ENCODE results near the gene AP3D1. TPM values are rescaled to one million over a fixed set of nuclear protein-coding genes. Genes with fewer than 3 reads are reported as not detected.

AP3D1 gene
- total and polyA plus RNA-seq, 2 donors (not counting 3 experiments of a cell fraction or from before 2014, with no cell fraction given), result 130 to 137 TPM

- H3K4me1 ChIP-seq (ENCODE audit: control insufficient read depth, extremely low read depth, insufficient read depth, low read length), result peaks cover 28% of the 10 kb centered on the region
- no peak for DNase-seq (ENCODE audit: low read depth, low spot score)
- no peak overlapping the region for H2AFZ ChIP-seq (ENCODE audit: low read depth, low read length)
- H3K79me2 ChIP-seq (ENCODE audit: control insufficient read depth, insufficient read depth, low read length), result no peaks in the 10 kb centered on the region
- H3K4me3 ChIP-seq (replicated peaks in 1 of 3; ENCODE audit: insufficient read depth in 1 of 3, low read depth in 1 of 3, low read length in 3 of 3), result no peak overlapping the region
- intact Hi-C loops (cut with micrococcal nuclease) (no loop called here), dilution Hi-C loops (cut with MboI; ENCODE audit: extremely low pct_ligation_motif_present, low sequenced_read_pairs) (no loop called here)
- TF ChIP-seq POLR2AphosphoS5 (IDR thresholded peaks at IDR 0.05; ENCODE audit: insufficient read depth, low read depth, low read length) (no peak), POLR2A (IDR thresholded peaks at IDR 0.05; ENCODE audit: low read depth, low read length) (no peak), MYC (IDR thresholded peaks at IDR 0.05; ENCODE audit: low read depth, low read length) (no peak), MAX (IDR thresholded peaks at IDR 0.05; ENCODE audit: insufficient read depth, insufficient read length) (no peak), GATA2 (IDR thresholded peaks at IDR 0.05; ENCODE audit: insufficient read depth, insufficient read length, low read depth, low read length) (no peak)
- H3K9ac ChIP-seq (replicated peaks; ENCODE audit: extremely low read depth, insufficient read depth, low read length), result no peak overlapping the region
- H3K9me1 ChIP-seq (replicated peaks; ENCODE audit: control insufficient read depth, extremely low read depth, insufficient read depth, low read length), result no peaks in the 10 kb centered on the region
- no TSS peak for BruUV-seq (replicated peaks)
- no peaks in the 10 kb centered on the region for H3K36me3 ChIP-seq (ENCODE audit: control insufficient read depth in 2 of 2, extremely low read depth in 1 of 2, insufficient read depth in 2 of 2, low read length in 2 of 2)
- no peaks in the 10 kb centered on the region for H3K9me3 ChIP-seq (replicated peaks; ENCODE audit: control insufficient read depth, insufficient read depth, low read length)
- FAIRE-seq, result no peak
- CTCF ChIA-PET, result no interaction called here
- no peak overlapping the region for H3K27ac ChIP-seq (ENCODE audit: insufficient read depth, low read depth, low read length)
- no peaks in the 10 kb centered on the region for H3K27me3 ChIP-seq (ENCODE audit: control insufficient read depth in 2 of 2, insufficient read depth in 2 of 2, low read length in 2 of 2)
- H3K4me2 ChIP-seq (ENCODE audit: insufficient read depth, low read length), result no peak overlapping the region
- no peaks in the 10 kb centered on the region for H4K20me1 ChIP-seq (replicated peaks; ENCODE audit: control insufficient read depth, extremely low read depth, insufficient read depth, low read length)
- POLR2A ChIA-PET, result no interaction called here
Observed at GRCh38 chr19:2057484-2058469, 93.6 kb downstream of the AP3D1 start.

- H3K9ac ChIP-seq (replicated peaks; ENCODE audit: extremely low read depth, insufficient read depth, low read length), result no peak overlapping the region
- H3K4me3 ChIP-seq (replicated peaks in 1 of 3; ENCODE audit: insufficient read depth in 1 of 3, low read depth in 1 of 3, low read length in 3 of 3), result no peak overlapping the region
- DNase-seq (ENCODE audit: low read depth, low spot score) (no peak), FAIRE-seq (no peak)
- intact Hi-C loops (cut with micrococcal nuclease) (no loop called here), dilution Hi-C loops (cut with MboI; ENCODE audit: extremely low pct_ligation_motif_present, low sequenced_read_pairs) (no loop called here)
- no peaks in the 10 kb centered on the region for H3K27me3 ChIP-seq (ENCODE audit: control insufficient read depth in 2 of 2, insufficient read depth in 2 of 2, low read length in 2 of 2)
- POLR2A ChIA-PET, result no interaction called here
- no peaks in the 10 kb centered on the region for H3K9me1 ChIP-seq (replicated peaks; ENCODE audit: control insufficient read depth, extremely low read depth, insufficient read depth, low read length)
- CTCF ChIA-PET, result interaction anchor here (1.2 kb wide), 1 partner anchor 13 kb away, joined by 6 read pairs; no protein-coding TSS in a partner anchor
- no peaks in the 10 kb centered on the region for H3K9me3 ChIP-seq (replicated peaks; ENCODE audit: control insufficient read depth, insufficient read depth, low read length)
- BruUV-seq (replicated peaks), result no TSS peak
- no peak overlapping the region for H3K4me2 ChIP-seq (ENCODE audit: insufficient read depth, low read length)
- H3K36me3 ChIP-seq (ENCODE audit: control insufficient read depth in 2 of 2, extremely low read depth in 1 of 2, insufficient read depth in 2 of 2, low read length in 2 of 2), result no peaks in the 10 kb centered on the region
- H2AFZ ChIP-seq (ENCODE audit: low read depth, low read length), result no peak overlapping the region
- H3K27ac ChIP-seq (ENCODE audit: insufficient read depth, low read depth, low read length), result no peak overlapping the region
- peaks cover 23% of the 10 kb centered on the region for H3K4me1 ChIP-seq (ENCODE audit: control insufficient read depth, extremely low read depth, insufficient read depth, low read length)
- no peak for TF ChIP-seq MYC (IDR thresholded peaks at IDR 0.05; ENCODE audit: low read depth, low read length)
- TF ChIP-seq POLR2AphosphoS5 (IDR thresholded peaks at IDR 0.05; ENCODE audit: insufficient read depth, low read depth, low read length), result no peak
- TF ChIP-seq FOS (IDR thresholded peaks at IDR 0.05; ENCODE audit: borderline replicate concordance, insufficient read depth, low read length), result no peak
- TF ChIP-seq MAX (IDR thresholded peaks at IDR 0.05; ENCODE audit: insufficient read depth, insufficient read length), result no peak
- TF ChIP-seq CTCF (IDR thresholded peaks at IDR 0.05; ENCODE audit: extremely low read depth in 1 of 2, insufficient read depth in 1 of 2, low read depth in 1 of 2, low read length in 2 of 2), result no peak
- TF ChIP-seq JUN (IDR thresholded peaks at IDR 0.05; ENCODE audit: borderline replicate concordance, insufficient read depth, insufficient read length, low read depth), result no peak
- no peak for TF ChIP-seq GATA2 (IDR thresholded peaks at IDR 0.05; ENCODE audit: insufficient read depth, insufficient read length, low read depth, low read length)
- TF ChIP-seq EZH2 (IDR thresholded peaks at IDR 0.05; ENCODE audit: borderline replicate concordance, low read depth, low read length, severe bottlenecking), result no peak
- no peak for TF ChIP-seq POLR2A (IDR thresholded peaks at IDR 0.05; ENCODE audit: low read depth, low read length)
- no peaks in the 10 kb centered on the region for H3K79me2 ChIP-seq (ENCODE audit: control insufficient read depth, insufficient read depth, low read length)
- H4K20me1 ChIP-seq (replicated peaks; ENCODE audit: control insufficient read depth, extremely low read depth, insufficient read depth, low read length), result no peaks in the 10 kb centered on the region
Observed at GRCh38 chr19:2056837-2057192, 94.6 kb downstream of the AP3D1 start.

Measured in endothelial cell of umbilical vein (primary cell).